GM13976 (cell line): ENCODE data around the gene CADM1.

Experiments used
- DNase-seq: peaks from one replicate; pipeline ENCODE4 v3.0.0; 2012; ENCODE audit warnings: low spot score
- CTCF ChIP-seq: IDR thresholded peaks from 2 replicates; pipeline ENCODE4 v1.5.1; 2012; ENCODE audit warnings: borderline replicate concordance, mild to moderate bottlenecking; ENCODE audit not compliant: insufficient read depth; ENCODE audit errors: extremely low read depth, missing control alignments, control extremely low read depth
- in situ Hi-C: fragments of 300-500 bp; cut with MboI; formaldehyde crosslinking; loops from one replicate; pipeline ENCODE4 v1.12.0; 2022; ENCODE audit warnings: low sequenced_read_pairs, mixed read lengths, inconsistent platforms; ENCODE audit not compliant: unreplicated experiment

CADM1 gene

GRCh38 chr11:115521825-115522224 lies 17.6 kb upstream of the CADM1 start:
- no peak for TF ChIP-seq CTCF
- in situ Hi-C loops: no loop called here
- DNase-seq: no peak

GRCh38 chr11:115518983-115519628 lies 14.9 kb upstream of the CADM1 start:
- no peak for TF ChIP-seq CTCF
- no peak for DNase-seq
- in situ Hi-C loops: no loop called here

GRCh38 chr11:115515647-115516395 lies 11.6 kb upstream of the CADM1 start:
- no peak for DNase-seq
- in situ Hi-C loops: no loop called here
- no peak for TF ChIP-seq CTCF

GRCh38 chr11:115506954-115507675 lies 2.9 kb upstream of the CADM1 start:
- DNase-seq: no peak
- in situ Hi-C loops: no loop called here
- no peak for TF ChIP-seq CTCF

- no peak for TF ChIP-seq CTCF
- DNase-seq: no peak
- in situ Hi-C loops: no loop called here
These were observed 960 bp upstream of the CADM1 start for GRCh38 chr11:115505175-115505574.

GRCh38 chr11:115503886-115504275 lies 334 bp downstream of the CADM1 start:
- no peak for TF ChIP-seq CTCF
- in situ Hi-C loops: no loop called here
- peak; percentile 36 for DNase-seq
